GM19193 (cell line): ENCODE measurements around the gene RDH5.

Experiments
- POLR2A ChIP-seq: IDR thresholded peaks from 4 replicates; pipeline ENCODE4 v1.6.1; 2011; ENCODE audit not compliant: insufficient read depth, insufficient read length; ENCODE audit errors: extremely low read depth

Gene RDH5

GRCh38 chr12:55715833-55716581 lies 4.2 kb upstream of the RDH5 start, which contains the start of gene BLOC1S1:
BLOC1S1 (plus strand) TSS chr12:55716046; CDS start chr12:55716052, 6 bp downstream.
- TF ChIP-seq POLR2A: peak; percentile 71

GRCh38 chr12:55716582-55716957 lies 3.6 kb upstream of the RDH5 start:
- peak; percentile 14 for TF ChIP-seq POLR2A

- TF ChIP-seq POLR2A: no peak
These were observed 2.9 kb upstream of the RDH5 start for GRCh38 chr12:55717011-55718007.

GRCh38 chr12:55718015-55718414 lies 2.2 kb upstream of the RDH5 start:
- no peak for TF ChIP-seq POLR2A

GRCh38 chr12:55718624-55719275 lies 1.4 kb upstream of the RDH5 start:
- TF ChIP-seq POLR2A: no peak

GRCh38 chr12:55719371-55719770 lies 822 bp upstream of the RDH5 start:
- no peak for TF ChIP-seq POLR2A

- TF ChIP-seq POLR2A: no peak
These were observed 776 bp downstream of the RDH5 start for GRCh38 chr12:55720894-55721444.

GRCh38 chr12:55721601-55722213 lies 1.5 kb downstream of the RDH5 start:
- no peak for TF ChIP-seq POLR2A

GRCh38 chr12:55722948-55723347 lies 2.8 kb downstream of the RDH5 start:
- no peak for TF ChIP-seq POLR2A

GRCh38 chr12:55723516-55724225 lies 3.5 kb downstream of the RDH5 start:
- peak; percentile 7 for TF ChIP-seq POLR2A

GRCh38 chr12:55724226-55724939 lies 4.2 kb downstream of the RDH5 start:
- no peak for TF ChIP-seq POLR2A

GRCh38 chr12:55724940-55725309 lies 4.7 kb downstream of the RDH5 start:
- no peak for TF ChIP-seq POLR2A

- no peak for TF ChIP-seq POLR2A
These were observed 5.4 kb downstream of the RDH5 start for GRCh38 chr12:55725556-55725955.

- no peak for TF ChIP-seq POLR2A
These were observed 6.8 kb downstream of the RDH5 start for GRCh38 chr12:55726971-55727370.

GRCh38 chr12:55727643-55728185 lies 7.5 kb downstream of the RDH5 start:
- TF ChIP-seq POLR2A: no peak
